Measurements from ENCODE around the gene MAP4K4.

DNA sequence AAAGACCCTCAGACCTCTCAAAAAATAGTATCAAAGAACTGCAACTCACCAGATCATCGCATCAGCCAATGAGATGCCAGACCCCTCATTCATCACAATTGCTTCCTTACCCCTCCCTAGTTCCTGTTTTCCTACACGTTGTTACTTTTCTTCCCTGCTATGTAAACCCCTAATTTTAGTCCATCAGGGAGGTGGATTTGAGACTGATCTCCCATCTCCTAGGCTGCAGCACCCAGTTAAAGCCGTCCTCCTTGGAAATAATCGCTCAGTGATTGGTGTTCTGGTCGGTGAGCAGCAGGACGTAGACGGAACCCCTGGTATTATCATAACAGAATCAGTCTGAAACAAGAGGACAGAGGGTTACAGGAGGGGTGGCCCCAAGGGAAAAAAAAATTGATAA is 44.0 kb upstream of the MAP4K4 start:
- TF ChIP-seq, protein P1, sequence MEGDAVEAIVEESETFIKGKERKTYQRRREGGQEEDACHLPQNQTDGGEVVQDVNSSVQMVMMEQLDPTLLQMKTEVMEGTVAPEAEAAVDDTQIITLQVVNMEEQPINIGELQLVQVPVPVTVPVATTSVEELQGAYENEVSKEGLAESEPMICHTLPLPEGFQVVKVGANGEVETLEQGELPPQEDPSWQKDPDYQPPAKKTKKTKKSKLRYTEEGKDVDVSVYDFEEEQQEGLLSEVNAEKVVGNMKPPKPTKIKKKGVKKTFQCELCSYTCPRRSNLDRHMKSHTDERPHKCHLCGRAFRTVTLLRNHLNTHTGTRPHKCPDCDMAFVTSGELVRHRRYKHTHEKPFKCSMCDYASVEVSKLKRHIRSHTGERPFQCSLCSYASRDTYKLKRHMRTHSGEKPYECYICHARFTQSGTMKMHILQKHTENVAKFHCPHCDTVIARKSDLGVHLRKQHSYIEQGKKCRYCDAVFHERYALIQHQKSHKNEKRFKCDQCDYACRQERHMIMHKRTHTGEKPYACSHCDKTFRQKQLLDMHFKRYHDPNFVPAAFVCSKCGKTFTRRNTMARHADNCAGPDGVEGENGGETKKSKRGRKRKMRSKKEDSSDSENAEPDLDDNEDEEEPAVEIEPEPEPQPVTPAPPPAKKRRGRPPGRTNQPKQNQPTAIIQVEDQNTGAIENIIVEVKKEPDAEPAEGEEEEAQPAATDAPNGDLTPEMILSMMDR (IDR thresholded peaks at IDR 0.05; ENCODE audit: insufficient read depth, low read length, poor library complexity, severe bottlenecking), result no peak
- no peak for TF ChIP-seq EZH2phosphoT487 (conservative IDR thresholded peaks at IDR 0.05; ENCODE audit: low read length)
